Testis (tissue), 2 donors: ENCODE results near the gene CTDP1.

Source experiments
- POLR2A ChIP-seq: fragments of 450-650 bp; IDR thresholded peaks from one replicate; pipeline ENCODE4 v1.6.1; 2017; ENCODE audit warnings: antibody characterized with exemption, mild to moderate bottlenecking, moderate library complexity
- TF ChIP-seq, protein P1 (sequence below), 3 experiments: fragments of 450-650 bp in 2 of 3; fragments of 200-600 bp in 1 of 3; sonication (generic) in 1 of 3; IDR thresholded peaks; one replicate each; pipeline ENCODE4 v1.5.1; 2016 to 2019; ENCODE audit warnings: antibody characterized with exemption in 3 of 3, mild to moderate bottlenecking in 2 of 3, moderate library complexity in 1 of 3

DNA sequence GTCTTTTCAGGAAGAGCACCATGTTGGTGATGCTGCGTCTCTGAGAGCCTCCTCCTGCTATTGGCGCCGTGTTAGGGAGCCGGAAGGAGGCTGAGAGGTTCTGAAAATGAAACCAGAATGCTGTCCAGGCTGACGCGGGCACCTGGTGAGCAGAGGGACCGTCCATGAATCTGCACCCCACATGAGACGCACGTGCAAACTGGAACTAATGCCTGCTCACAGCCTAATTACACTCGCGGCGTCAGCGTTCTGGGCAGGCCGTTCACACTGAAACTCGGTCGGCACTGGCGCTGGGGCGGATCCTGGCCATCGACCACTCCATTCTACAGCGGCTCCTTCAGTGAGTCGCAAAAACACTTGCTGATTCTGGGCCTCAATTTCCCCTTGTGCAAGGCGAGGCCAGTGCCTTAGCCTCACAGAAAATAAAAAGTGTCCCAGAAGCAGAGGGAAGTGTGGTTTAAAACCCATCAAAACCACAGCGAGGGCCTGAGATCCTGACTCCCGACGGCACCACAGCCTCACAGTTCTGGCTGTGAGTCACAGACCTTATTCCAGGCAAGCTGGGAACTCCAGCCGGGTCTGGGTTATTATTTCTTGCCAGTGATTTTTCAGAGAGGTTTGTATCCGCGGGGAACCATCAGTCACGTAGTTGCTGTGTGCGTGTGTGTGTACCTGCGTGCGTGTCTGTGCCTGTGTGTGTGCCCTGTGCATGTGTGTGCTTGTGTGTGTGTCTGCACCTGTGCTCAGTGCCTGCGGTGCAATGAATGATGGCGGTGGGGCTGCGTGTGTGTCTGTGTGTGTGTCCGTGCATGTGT lies 49.1 kb upstream of the CTDP1 start:
- TF ChIP-seq, protein P1, sequence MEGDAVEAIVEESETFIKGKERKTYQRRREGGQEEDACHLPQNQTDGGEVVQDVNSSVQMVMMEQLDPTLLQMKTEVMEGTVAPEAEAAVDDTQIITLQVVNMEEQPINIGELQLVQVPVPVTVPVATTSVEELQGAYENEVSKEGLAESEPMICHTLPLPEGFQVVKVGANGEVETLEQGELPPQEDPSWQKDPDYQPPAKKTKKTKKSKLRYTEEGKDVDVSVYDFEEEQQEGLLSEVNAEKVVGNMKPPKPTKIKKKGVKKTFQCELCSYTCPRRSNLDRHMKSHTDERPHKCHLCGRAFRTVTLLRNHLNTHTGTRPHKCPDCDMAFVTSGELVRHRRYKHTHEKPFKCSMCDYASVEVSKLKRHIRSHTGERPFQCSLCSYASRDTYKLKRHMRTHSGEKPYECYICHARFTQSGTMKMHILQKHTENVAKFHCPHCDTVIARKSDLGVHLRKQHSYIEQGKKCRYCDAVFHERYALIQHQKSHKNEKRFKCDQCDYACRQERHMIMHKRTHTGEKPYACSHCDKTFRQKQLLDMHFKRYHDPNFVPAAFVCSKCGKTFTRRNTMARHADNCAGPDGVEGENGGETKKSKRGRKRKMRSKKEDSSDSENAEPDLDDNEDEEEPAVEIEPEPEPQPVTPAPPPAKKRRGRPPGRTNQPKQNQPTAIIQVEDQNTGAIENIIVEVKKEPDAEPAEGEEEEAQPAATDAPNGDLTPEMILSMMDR (IDR thresholded peaks at IDR 0.05), result no peak
- TF ChIP-seq POLR2A, result no peak
